ENCODE measurements around the gene CAP2. TPM values are rescaled to one million over a fixed set of nuclear protein-coding genes. Genes with fewer than 3 reads are reported as not detected.

The CAP2 gene
- total and polyA plus RNA-seq, 9 of the 15 experiments (the other 6 are each of a cell fraction or from before 2014, with no cell fraction given) = not detected

- no peak for TF ChIP-seq DEAF1 (CRISPR knock-in tag; IDR thresholded peaks at IDR 0.05)
- no peak for TF ChIP-seq PHB (CRISPR knock-in tag; IDR thresholded peaks at IDR 0.05)
- no peak for TF ChIP-seq E4F1 (CRISPR knock-in tag; IDR thresholded peaks at IDR 0.05; ENCODE audit: borderline replicate concordance)
- no peak for TF ChIP-seq KLF10 (CRISPR knock-in tag; IDR thresholded peaks at IDR 0.05)
- TF ChIP-seq RREB1 (CRISPR knock-in tag; IDR thresholded peaks at IDR 0.05) = no peak
Observed at GRCh38 chr6:17475606-17476244, 82.3 kb downstream of the CAP2 start (continued).
